Measurements from ENCODE around the gene ANKRD55. TPM values are rescaled to one million over a fixed set of nuclear protein-coding genes. Genes with fewer than 3 reads are reported as not detected.
A peak's percentile ranks its signal among the peaks of the same experiment; 100 is the strongest.
"Not testable (repeated sequence)": the region's sequence is repeated elsewhere in the genome, so short reads cannot be mapped to it uniquely, and the experiment has no call there.

The ANKRD55 gene
- total RNA-seq, 2 experiments from 2014 or later: 0.23 to 0.50 TPM

DNA sequence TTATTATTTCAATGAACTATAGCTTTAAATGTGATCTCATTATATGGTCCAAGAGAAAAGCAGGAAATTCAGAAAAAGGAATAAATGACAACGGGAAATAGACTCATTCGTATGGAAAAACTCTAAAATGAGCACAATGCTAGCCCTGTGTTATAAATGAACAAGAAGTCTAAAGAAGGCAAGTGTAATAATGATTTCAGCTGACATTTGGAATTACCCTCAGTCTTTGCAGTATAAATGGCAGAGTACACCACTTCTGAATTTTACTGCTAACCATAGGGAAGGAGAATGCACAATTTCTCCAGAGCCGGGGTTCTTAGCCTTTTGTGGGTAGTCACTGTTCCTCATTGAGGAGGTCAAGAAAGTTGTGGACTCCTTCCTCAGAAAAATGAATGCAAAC is 93.1 kb downstream of the ANKRD55 start:
- no peaks in the 10 kb centered on the region for H3K36me3 Mint-ChIP-seq
- no peak overlapping the region for H3K4me3 Mint-ChIP-seq
- H3K27me3 Mint-ChIP-seq: no peaks in the 10 kb centered on the region
- DNase-seq: no peak
- H3K9me3 Mint-ChIP-seq: peaks cover 3% of the 10 kb centered on the region
- no peak overlapping the region for H3K27ac Mint-ChIP-seq
- H3K4me1 Mint-ChIP-seq: peaks cover 34% of the 10 kb centered on the region

- no peaks in the 10 kb centered on the region for H3K27me3 Mint-ChIP-seq
- peaks cover 33% of the 10 kb centered on the region for H3K4me1 Mint-ChIP-seq
- H3K36me3 Mint-ChIP-seq: no peaks in the 10 kb centered on the region
- no peak overlapping the region for H3K27ac Mint-ChIP-seq
- DNase-seq: no peak
- no peak overlapping the region for H3K4me3 Mint-ChIP-seq
- peaks cover 7% of the 10 kb centered on the region for H3K9me3 Mint-ChIP-seq
These were observed 102.5 kb downstream of the ANKRD55 start for GRCh38 chr5:56130664-56131063.

DNA sequence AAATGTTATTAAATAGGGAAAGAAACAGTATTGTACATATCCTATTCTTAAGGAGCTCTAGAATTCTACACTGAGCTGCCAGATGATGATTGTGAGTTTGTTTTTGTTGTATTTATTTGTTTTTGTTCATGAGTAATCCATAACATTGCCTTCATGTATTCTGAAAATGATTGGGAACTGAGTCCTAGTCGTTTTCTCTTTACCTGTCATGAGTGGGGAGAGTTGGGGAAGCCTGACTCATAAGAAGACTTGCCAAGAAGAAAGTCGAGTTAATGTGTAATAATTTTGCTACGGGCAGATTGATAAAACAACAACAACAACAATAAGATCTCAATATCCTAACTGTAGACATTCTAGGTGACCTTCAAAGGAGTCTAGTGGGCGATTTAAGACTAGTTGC is 103.8 kb downstream of the ANKRD55 start:
- H3K4me1 Mint-ChIP-seq: peaks cover 39% of the 10 kb centered on the region
- H3K9me3 Mint-ChIP-seq: peaks cover 7% of the 10 kb centered on the region
- H3K27ac Mint-ChIP-seq: no peak overlapping the region
- no peak overlapping the region for H3K4me3 Mint-ChIP-seq
- no peaks in the 10 kb centered on the region for H3K36me3 Mint-ChIP-seq
- no peaks in the 10 kb centered on the region for H3K27me3 Mint-ChIP-seq
- no peak for DNase-seq

GRCh38 chr5:56128113-56128512 is 105.0 kb downstream of the ANKRD55 start:
- DNase-seq: peak; percentile 53

GRCh38 chr5:56126487-56127179 is 106.5 kb downstream of the ANKRD55 start:
- H3K4me1 Mint-ChIP-seq: peaks cover 47% of the 10 kb centered on the region
- peaks cover 7% of the 10 kb centered on the region for H3K9me3 Mint-ChIP-seq
- peak overlapping the region; percentile 80 for H3K27ac Mint-ChIP-seq
- H3K36me3 Mint-ChIP-seq: no peaks in the 10 kb centered on the region
- peak; percentile 26 for DNase-seq
- no peaks in the 10 kb centered on the region for H3K27me3 Mint-ChIP-seq
- peak overlapping the region; percentile 30 for H3K4me3 Mint-ChIP-seq

More at GRCh38 chr5:56128113-56128512, 105.0 kb downstream of the ANKRD55 start:
- no peaks in the 10 kb centered on the region for H3K27me3 Mint-ChIP-seq
- H3K27ac Mint-ChIP-seq: peak overlapping the region; percentile 75
- H3K4me3 Mint-ChIP-seq: no peak overlapping the region
- H3K4me1 Mint-ChIP-seq: peaks cover 46% of the 10 kb centered on the region
- peaks cover 7% of the 10 kb centered on the region for H3K9me3 Mint-ChIP-seq
- H3K36me3 Mint-ChIP-seq: no peaks in the 10 kb centered on the region

DNA sequence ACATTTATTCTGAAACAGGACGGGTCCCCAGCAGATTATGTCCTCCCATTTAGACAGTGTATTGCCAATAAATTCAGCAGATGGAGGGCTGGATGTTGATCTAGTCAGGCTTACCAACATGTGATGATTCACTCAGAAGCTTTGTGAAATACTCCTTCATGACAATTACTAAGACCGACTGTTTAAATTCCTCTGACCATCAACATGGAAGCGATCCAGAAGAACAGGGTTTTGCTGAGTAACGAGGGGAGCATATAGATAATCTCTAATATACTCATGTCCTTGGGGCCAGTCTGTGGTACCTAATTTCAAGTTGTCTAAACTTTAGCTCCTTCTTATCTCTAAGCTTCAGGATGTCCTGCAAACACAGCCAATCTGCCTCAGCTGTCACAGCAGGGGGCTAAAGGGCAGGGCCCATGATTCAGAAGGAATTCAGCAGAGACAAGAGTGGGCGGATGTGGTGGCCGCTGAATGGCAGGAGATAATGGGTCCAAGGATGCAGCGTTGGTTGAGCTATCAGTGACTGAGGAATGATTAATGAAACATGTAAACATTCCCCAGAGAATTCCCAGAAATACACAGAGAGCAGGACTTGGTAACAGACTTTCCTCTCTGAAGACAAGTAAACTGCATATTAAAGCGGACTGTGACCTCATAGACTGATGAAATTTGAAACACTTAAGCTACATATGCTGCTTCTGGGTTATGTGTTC is 109.4 kb downstream of the ANKRD55 start:
- no peaks in the 10 kb centered on the region for H3K27me3 Mint-ChIP-seq
- H3K4me1 Mint-ChIP-seq: peaks cover 41% of the 10 kb centered on the region
- H3K36me3 Mint-ChIP-seq: no peaks in the 10 kb centered on the region
- H3K9me3 Mint-ChIP-seq: no peaks in the 10 kb centered on the region
- H3K27ac Mint-ChIP-seq: no peak overlapping the region
- no peak overlapping the region for H3K4me3 Mint-ChIP-seq
- DNase-seq: no peak

DNA sequence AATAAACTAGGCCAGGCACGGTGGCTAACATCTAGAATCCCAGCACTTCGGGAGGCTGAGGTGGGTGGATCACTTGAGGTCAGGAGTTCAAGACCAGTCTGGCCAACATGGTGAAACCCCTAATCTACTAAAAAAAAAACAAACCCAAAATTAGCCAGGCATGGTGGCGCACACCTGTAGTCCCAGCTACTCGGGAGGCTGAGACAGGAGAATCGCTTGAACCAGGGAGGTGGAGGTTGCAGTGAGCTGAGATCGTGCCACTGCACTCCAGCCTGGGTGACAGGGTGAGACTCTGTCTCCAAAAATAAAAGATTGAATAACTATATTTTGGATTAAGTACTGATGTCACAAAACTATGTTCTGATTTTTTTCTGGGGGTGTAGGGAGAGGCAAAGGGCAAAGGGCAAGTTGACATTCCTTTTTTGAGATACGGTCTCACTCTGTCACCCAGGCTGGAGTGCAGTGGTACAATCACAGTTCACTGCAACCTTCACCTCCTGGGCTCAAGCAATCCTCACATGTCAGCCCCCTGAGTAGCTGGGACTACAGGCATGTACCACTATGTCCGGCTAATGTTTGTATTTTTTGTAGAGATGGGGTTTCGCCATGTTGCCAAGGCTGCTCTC is 110.7 kb downstream of the ANKRD55 start:
- H3K9me3 Mint-ChIP-seq, H3K36me3 Mint-ChIP-seq, DNase-seq, H3K4me3 Mint-ChIP-seq, H3K27ac Mint-ChIP-seq, H3K27me3 Mint-ChIP-seq: not testable (repeated sequence)
- H3K4me1 Mint-ChIP-seq: peaks cover 30% of the 10 kb centered on the region

DNA sequence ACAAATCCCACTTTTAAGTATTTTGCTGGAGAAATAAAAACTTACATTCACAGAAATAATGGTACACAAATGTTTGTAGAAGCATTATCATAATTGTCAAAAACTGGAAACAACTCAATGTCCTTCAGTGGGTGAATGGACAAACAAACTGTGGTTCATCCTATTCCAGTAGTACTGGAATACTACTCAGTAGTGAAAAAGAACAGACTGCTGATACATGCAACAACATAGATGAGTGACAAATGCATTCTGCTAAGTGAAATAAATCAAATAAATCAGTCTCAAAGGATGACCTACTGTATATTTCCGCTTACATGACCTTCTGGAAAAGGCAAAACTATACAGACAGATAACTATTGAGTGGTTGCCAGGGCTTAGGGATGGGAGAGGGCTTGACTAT is 114.1 kb downstream of the ANKRD55 start:
- no peaks in the 10 kb centered on the region for H3K27me3 Mint-ChIP-seq
- no peak overlapping the region for H3K27ac Mint-ChIP-seq
- H3K4me3 Mint-ChIP-seq: no peak overlapping the region
- DNase-seq: no peak
- no peaks in the 10 kb centered on the region for H3K36me3 Mint-ChIP-seq
- no peaks in the 10 kb centered on the region for H3K9me3 Mint-ChIP-seq
- H3K4me1 Mint-ChIP-seq: peaks cover 10% of the 10 kb centered on the region

DNA sequence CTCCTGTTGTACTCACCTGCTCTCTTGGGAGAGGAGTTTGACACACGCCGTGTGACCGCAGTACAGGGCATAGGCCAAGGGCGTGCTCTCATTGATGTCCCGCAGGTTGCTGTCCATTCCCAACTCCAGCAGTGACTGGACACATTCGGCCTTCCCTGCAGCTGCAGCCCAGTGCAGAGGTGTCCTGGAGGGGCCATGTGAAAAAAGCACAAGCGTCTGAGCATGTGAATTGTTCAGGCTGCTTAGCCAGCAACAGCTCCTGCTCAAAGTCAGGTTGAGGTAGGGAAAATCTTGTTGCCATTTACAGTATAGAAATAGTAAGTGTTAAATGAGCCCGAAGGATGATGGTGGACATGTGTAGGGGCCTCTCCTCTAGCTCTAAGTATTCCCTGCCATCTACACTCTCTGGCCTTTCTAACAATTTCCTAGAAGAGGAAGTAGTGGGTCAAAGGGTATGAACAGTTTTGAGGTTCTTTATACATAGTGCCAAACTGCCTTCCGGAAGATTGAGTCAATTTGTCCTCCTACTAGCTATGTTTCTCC is 116.5 kb downstream of the ANKRD55 start:
- H3K4me3 Mint-ChIP-seq: no peak overlapping the region
- H3K27ac Mint-ChIP-seq: no peak overlapping the region
- H3K9me3 Mint-ChIP-seq: no peaks in the 10 kb centered on the region

DNA sequence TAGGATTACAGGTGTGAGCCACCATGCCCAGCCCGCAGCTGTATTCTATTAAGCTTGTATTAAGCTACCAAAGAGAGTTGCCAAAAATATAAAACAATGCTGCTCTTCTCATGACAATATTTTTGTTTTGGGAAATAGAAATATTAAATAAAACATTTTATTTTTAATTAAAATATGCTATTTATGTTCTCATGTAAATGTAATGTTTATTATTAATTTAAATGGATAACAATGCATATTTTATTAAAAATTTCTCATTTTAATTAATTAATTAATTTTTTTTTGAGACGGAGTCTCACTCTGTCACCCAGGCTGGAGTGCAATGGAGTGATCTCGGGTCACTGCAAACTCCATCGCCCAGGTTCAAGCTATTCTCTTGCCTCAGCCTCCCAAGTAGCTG is 117.5 kb downstream of the ANKRD55 start:
- Mint-ChIP-seq H3K4me1 (no peaks in the 10 kb centered on the region), H3K4me3 (no peak overlapping the region), H3K27ac (no peak overlapping the region), H3K27me3 (no peaks in the 10 kb centered on the region), H3K36me3 (no peaks in the 10 kb centered on the region), H3K9me3 (no peaks in the 10 kb centered on the region)
- no peak for DNase-seq

More for the DNA sequence above, 116.5 kb downstream of the ANKRD55 start:
- Mint-ChIP-seq H3K4me1 (no peaks in the 10 kb centered on the region), H3K36me3 (no peaks in the 10 kb centered on the region), H3K27me3 (no peaks in the 10 kb centered on the region)
- no peak for DNase-seq

GRCh38 chr5:56112526-56113121 is 120.5 kb downstream of the ANKRD55 start:
- peaks cover 3% of the 10 kb centered on the region for H3K4me1 Mint-ChIP-seq
- H3K4me3 Mint-ChIP-seq: no peak overlapping the region
- H3K27me3 Mint-ChIP-seq: no peaks in the 10 kb centered on the region
- no peak for DNase-seq
- no peaks in the 10 kb centered on the region for H3K9me3 Mint-ChIP-seq
- H3K36me3 Mint-ChIP-seq: no peaks in the 10 kb centered on the region
- H3K27ac Mint-ChIP-seq: no peak overlapping the region

DNA sequence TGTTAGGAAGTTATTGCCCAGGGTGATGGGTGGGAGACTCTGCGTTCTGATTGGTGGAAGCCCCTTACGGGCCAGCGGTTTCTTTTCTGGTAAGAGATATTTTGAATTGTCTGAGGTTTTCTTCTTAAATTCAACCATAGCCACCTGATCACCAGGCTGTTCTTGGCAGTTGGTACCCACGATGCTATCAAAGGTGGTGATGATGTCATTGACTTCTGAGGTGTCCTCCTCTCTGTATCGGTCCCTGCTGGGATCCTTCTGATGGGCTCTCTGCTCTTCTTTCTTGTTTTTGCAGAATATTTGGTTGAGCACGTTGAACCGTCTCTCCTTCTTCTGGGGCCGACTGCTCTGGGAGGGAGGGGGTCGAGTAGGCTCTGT is 121.7 kb downstream of the ANKRD55 start:
- H3K36me3 Mint-ChIP-seq: no peaks in the 10 kb centered on the region
- H3K9me3 Mint-ChIP-seq: no peaks in the 10 kb centered on the region
- no peak overlapping the region for H3K4me3 Mint-ChIP-seq
- DNase-seq: no peak
- H3K27ac Mint-ChIP-seq: no peak overlapping the region
- H3K27me3 Mint-ChIP-seq: no peaks in the 10 kb centered on the region
- peaks cover 8% of the 10 kb centered on the region for H3K4me1 Mint-ChIP-seq

DNA sequence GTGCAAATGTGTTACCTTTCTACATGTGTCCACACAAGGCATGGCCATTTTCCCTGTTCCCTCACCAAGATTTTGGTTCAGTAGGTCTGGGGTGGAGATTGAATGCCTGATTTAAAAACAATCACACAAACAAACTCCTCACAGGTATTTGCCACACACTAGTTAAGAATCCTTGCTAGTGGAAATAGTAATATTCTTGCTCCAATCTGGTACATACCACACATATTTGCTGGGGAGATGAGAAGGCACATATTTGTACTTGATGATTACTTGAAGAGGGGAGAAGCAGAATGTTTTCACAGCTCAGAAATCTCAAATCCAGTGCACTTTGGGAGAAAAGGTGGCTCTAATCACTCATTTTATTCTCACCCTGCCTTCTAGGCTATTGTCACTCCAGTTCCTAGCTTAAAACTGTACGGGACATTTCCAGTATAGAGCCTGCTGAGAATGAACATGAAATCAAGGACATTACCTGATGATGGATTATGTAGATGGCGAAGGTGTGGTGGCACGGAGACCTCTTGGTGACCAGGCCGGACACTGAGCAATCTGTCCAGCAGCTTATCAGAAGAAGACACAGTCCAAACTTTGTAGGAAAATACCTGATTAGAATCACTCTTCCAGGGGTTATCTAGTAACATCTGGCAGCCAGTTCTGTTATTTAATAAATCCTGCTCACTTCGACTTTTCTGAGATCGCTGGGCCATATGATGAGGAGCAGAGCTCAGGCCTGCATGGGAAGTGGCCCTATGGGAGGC is 122.3 kb downstream of the ANKRD55 start:
- Mint-ChIP-seq H3K9me3 (no peaks in the 10 kb centered on the region), H3K27me3 (no peaks in the 10 kb centered on the region), H3K36me3 (no peaks in the 10 kb centered on the region), H3K4me1 (peaks cover 12% of the 10 kb centered on the region), H3K27ac (no peak overlapping the region), H3K4me3 (no peak overlapping the region)
- DNase-seq: no peak

DNA sequence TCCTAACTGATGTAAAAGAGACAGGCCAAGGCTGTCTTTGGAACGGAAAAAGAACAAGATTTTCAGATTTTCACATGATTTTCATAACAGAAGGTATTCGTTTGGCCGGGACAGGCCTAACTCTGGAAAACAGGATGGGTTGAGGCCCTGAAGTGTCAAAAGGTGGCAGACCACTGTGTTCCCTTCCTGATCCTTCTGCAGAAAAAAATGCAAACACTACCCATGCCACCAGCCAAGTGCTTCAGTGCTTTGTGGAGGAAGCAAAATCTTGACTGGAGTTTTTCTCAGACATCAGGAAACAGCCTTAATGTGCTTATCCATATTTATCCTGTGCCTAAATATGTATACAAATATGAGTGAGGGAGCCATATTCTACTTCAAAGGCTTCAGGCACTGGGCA is 124.9 kb downstream of the ANKRD55 start:
- no peak overlapping the region for H3K27ac Mint-ChIP-seq
- no peaks in the 10 kb centered on the region for H3K9me3 Mint-ChIP-seq
- DNase-seq: no peak
- no peaks in the 10 kb centered on the region for H3K27me3 Mint-ChIP-seq
- H3K4me3 Mint-ChIP-seq: no peak overlapping the region
- no peaks in the 10 kb centered on the region for H3K36me3 Mint-ChIP-seq
- peaks cover 23% of the 10 kb centered on the region for H3K4me1 Mint-ChIP-seq
